GM15510 (cell line): ENCODE measurements around the gene RABGAP1.

Experiments used
- POLR2A ChIP-seq: IDR thresholded peaks from 3 replicates; pipeline ENCODE4 v1.6.1; 2011; ENCODE audit warnings: borderline replicate concordance; ENCODE audit not compliant: insufficient read length; ENCODE audit errors: extremely low read depth

The RABGAP1 gene

DNA sequence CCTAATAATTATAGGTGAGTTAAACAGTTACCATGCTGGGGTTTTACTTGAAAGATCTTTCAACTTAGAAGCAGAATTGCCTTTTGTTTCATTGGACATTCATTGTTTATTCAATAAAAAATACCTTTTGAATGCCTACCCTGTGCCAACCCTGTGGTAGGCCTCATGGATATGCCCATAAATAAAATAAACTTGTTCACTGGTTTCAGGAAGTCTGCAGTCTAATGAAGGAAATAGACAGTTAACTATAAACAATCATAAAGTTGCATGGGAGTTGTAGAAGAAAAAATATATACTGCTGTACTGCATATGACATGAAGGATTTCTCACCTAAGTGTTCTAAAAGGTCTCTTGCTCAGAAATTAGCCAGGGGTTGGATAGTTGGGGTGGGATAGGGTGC is 87.3 kb downstream of the RABGAP1 start:
- TF ChIP-seq POLR2A, result no peak

DNA sequence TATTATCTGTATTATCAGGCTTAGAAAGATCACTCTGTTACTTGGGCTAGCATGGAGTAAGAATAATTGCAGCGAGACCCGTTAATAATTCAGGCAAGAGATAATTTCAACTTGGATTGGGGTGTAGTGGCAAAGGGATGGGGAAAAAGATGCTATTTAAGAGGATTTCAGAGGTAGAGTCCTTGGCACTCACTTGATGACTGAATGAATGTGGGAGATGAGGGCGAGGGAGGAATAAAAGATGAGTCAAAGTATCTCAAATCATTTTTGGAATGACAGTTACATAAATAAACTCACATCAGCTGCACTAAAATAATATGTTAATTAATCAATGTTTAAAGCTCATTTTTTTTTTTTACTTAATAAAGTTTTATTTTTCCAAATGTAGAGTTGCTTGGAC is 88.2 kb downstream of the RABGAP1 start:
- TF ChIP-seq POLR2A, result no peak

DNA sequence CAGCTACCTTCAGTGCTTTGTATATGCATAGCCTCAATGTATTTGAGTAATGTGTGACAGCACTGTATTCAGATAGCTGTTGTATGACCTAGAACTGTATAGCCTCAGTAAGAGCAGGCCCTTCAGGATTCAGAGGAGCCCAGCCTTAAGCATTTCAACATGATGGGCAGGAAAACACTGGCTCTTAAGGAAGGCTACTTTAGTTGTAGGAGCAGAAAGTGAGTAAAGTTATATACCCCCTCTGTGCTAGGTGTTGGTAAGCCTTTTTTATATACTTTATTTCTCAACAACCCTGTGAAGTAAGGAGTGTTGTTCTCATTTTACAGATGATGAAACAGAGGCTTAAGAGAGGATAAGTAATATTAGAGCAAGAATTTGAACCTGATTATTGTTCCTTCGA is 91.1 kb downstream of the RABGAP1 start:
- no peak for TF ChIP-seq POLR2A

DNA sequence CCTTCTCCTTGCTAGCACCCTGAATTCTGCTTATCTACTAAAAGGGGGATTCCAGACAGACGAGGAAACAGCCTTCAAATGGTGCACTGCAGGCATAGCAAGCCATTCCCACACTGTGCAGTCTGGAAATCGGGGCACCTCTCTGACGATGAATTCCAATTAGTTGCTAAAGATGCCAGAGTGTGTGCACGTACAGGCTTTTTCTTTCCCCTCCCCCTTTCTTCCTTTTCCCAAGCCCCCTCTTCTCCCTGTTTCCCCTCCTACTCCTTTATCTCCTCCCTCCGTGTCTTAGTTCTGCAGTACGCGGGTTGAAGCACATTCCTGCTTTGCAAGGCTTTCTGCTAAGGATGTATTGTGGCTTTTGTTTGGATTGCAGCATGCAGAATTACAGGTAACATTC is 92.5 kb downstream of the RABGAP1 start, which contains the start of gene GPR21:
Gene GPR21 (plus strand): TSS at position 316 of the 400 bp plus-strand sequence. CDS start 900 bp downstream, outside the sequence.
- no peak for TF ChIP-seq POLR2A

DNA sequence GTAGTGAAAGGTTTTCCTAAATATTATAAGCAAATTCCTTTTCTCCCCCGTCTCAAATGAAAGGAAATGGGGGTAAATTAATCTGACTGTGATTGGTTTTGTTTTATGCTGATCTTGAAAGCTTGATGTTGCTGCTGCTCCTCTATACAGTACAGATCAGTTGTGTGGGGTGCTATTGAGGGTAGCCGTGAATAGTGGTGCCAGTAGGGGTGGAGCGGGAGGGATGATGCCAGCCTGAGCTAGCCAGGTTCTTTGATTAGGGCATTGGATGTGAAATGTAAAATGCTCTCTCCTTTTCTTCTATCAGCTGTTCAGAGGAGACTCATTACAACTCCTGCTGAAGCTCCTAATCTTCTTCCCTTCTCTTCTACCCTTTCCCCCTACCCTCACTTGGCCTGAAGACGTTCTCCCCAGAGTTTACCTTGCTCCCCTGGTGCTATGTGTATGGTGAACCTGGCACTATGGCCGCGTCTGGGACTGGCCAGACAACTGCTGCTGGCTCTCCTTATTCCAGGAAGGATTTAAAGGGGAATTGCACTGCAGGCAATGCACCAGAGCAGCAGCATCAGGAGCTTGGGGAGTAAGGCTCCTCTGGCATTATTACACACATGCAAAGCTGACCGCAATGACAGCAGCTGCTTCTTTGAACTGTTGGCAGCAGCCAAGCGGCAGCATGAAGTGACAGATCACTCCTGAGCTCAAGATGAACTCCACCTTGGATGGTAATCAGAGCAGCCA is 93.2 kb downstream of the RABGAP1 start:
- TF ChIP-seq POLR2A, result no peak

DNA sequence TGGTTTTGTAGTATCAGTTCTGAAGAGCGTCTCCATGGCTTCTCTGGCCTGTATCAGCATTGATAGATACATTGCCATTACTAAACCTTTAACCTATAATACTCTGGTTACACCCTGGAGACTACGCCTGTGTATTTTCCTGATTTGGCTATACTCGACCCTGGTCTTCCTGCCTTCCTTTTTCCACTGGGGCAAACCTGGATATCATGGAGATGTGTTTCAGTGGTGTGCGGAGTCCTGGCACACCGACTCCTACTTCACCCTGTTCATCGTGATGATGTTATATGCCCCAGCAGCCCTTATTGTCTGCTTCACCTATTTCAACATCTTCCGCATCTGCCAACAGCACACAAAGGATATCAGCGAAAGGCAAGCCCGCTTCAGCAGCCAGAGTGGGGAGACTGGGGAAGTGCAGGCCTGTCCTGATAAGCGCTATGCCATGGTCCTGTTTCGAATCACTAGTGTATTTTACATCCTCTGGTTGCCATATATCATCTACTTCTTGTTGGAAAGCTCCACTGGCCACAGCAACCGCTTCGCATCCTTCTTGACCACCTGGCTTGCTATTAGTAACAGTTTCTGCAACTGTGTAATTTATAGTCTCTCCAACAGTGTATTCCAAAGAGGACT is 94.2 kb downstream of the RABGAP1 start:
- no peak for TF ChIP-seq POLR2A

DNA sequence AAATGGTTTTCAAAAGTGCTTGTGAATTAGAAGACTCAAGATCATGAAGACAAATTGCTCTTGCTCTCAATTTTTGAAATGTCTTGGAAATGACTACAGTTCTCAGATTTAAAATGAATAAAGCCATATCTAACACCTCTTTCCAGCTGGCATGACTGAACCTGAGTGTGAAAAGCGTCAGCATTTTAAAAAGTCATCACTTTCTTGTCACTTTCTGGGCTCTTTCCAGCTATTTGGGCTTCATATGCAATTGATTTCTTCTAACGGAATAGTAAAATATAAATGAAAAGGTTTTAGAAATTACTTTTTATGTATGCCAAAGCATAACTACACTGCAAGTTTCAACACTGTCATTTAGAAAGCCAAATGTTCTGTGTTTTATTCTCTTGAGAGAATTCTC is 95.0 kb downstream of the RABGAP1 start:
- no peak for TF ChIP-seq POLR2A

DNA sequence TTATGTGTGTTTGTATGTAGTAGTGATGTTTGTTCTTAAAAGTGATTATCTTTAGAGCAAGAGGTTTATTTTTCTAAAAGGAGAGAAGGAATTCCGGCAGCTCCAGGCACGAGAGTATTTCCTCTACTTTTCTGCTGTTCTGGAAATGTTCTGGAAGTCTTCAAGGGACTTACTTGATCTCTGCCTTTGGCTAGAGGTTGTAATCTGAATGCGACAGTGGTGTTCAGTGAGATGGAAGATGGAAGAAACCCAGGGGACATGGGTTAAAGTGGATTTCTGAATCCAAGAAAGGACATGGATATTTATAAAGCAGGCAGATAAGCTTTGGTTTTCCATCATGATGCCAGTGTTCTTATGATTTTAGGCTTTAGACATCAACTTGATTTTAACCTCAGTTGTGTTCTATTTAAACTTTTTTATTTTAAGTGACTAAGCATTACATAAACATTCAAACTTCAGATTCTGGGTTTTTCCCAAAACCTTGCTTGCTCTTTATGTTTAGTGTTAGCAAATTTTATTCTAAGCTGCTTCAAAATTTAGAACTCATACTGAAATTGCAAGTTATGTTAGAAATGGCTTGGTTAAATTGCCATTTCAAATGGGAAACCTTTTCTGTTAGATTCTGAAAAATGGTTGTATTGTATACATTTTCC is 96.2 kb downstream of the RABGAP1 start:
- TF ChIP-seq POLR2A, result no peak

DNA sequence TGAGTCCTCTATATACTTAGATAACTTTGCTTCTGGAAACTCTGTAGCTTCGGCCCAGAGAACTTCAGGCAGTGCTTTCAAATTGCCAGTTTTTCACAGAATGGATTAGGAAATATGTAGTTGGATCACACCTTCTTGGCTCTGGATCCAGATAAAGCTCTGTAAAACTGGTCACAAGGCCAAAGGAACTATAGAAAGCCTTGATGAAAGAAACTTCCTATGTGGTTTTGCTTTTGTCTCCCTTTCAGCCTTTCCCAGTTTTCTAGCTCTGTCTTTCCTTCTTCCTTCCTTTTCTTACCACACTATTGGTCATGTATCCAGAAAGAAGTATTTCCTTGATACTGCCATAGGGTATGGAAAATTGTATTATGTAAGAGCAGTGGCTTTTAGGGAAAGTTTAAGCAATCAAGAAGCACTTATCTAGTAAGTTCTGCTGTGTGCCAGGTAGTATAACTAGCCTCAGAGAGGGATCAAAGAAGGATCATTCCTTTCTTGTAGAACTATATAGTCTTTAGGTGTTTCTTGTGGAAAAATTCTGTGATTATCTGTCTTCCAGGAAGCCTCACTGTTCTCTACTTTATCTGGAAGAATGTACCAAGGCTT is 98.9 kb downstream of the RABGAP1 start:
- TF ChIP-seq POLR2A, result no peak

DNA sequence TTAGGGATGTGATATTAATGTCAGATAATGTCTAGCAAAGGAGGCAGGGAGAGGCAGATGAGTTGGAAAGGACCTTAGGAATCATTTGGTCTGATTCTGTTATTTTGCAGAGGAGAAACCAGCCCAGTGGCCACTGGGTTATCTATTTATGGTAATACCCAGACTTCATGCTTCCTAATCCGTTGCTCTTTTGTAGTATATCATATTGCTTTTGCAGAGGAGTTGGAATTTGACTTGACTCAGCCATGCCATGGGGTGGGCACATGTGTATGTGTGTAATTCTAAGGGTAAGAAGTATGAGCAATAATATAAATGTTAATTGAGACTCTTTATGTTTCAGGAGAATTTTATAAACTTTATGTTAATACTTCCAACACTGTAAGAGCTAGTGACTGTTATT is 100.0 kb downstream of the RABGAP1 start:
- no peak for TF ChIP-seq POLR2A

DNA sequence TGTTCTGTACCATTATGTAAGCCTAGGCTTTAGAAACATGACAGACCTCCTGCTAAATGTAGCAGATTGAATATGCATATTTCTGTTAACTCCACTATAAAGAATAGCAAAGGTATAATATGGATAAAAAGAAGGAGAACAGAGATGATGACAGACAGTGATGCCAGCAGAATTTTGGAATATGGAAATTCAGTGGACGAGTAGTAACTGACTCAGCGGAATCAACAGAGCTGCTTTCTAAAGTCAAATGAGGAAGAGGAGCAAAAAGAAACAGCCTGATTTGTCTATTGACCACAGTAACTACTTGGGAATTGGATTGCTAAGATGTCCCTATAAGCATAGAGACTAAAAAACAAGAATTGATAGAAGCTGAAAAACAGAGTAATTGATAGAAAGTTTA is 100.7 kb downstream of the RABGAP1 start:
- TF ChIP-seq POLR2A, result no peak

DNA sequence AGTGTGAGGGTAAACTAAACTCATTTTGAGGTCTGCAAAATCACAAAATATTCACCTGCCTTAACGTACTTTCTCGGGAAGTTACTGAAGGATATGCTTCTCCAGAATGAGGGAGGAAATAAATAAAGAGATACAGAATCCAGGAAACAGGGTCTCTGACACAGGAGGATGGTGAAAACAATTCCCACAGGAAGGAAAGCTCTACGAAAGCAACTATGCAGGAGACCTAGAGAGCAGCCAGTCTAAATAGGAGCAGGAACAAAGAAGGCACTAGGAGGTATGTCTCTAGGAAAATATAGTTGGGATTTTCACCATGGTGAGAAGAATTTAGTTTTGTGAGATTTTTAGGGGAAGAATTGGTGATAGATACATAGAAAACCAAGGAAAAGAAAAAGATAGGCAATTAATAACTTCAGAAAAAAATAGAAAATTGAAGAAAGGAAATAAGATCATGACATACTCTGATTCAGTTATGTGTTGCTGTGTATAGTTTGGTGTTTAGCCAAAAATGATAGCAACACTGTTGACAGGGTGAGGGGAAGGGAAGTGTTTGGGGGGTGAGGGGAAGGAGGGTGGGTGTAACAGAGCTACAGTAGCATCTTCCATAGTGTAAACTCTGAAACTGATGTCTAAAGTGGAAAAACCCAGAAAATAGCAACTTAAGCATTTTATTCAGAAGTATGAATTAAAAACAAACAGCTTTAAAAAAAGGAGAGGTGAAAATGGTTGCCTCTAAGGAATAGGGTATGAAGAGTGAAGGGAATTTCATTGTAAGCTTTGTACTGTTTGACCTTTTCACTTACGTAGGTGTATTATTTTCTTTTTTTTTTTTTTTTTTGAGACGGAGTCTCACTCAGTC is 102.5 kb downstream of the RABGAP1 start:
- TF ChIP-seq POLR2A, result no peak

DNA sequence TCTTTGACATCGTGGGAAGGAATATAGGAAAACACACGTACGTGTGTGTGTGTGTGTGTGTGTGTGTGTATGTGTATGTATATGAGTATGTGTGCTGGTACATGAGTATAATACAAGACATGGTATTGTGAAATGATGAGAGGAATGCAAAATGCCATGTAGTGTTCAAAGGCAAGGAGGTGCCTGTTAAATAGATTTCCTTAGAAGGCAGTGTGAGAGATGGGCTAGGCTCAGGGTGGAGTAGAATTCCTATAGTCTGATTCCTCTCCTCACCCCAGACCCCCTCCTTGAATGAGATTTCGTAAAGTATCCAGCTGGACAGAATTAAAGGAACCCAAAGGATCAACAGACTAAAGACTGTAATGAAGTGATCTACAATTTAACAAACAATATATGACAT is 103.8 kb downstream of the RABGAP1 start:
- TF ChIP-seq POLR2A, result no peak

DNA sequence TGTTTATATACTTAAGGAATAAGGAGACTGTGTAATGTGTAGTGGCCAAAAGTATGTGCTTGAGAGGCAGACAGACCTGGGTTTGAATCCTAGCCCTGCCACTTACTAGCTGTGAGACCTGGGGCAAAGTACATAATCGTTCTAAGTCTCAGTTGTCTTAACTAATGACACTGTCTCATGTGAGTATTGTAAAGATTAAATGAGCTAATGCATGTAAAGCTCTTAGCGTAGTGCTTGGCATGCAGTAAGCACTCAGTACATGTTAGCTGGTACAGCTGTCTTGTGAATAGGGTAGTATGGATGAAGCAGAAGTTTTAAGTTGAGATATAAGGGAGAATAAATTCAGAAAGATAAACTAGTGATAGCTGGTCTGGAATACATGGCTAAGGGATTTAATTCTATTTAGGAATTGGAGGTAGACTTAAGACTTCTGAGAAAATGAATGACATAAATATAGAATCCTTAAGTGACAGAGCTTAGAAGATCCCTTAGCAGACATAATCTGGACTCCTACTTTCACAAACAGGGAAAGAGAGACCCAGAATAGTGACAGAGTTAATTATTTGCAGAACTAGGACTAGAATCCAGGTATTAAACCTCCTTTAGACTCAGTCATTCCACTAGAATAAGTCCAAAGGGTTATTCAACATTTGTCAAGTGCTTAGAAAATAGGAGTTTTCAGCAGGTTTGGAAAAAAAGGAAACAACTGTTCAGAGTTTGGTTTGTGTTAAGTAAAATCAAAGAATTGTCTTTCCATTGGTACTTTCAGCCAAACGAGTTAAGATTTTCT is 105.8 kb downstream of the RABGAP1 start:
- TF ChIP-seq POLR2A, result no peak
